Right ventricle myocardium superior (tissue), 1 donor: ENCODE results near the gene CDRT15L2. TPM values are rescaled to one million over a fixed set of nuclear protein-coding genes. Genes with fewer than 3 reads are reported as not detected.

Experiments
- total RNA-seq: library from RNA; stranded (reverse); fragmentation: NEBNext Ultra II Directional; extraction: Animal tissue kit (Norgen Biotek cat#: 25700); gene quantifications from one replicate; pipeline ENCODE4 v1.2.1, GENCODE V29; 2021
- donor health status: DM: no; HTN: yes; CAD: no; lungs with severe emphysema.

CDRT15L2 gene
- total RNA-seq, 1 donor from 2014 or later = not detected

Other genes with a start within 250 kb of the CDRT15L2 start
- gene LGALS9B, start 112.2 kb upstream of the CDRT15L2 start, total RNA-seq = not detected